GM10847 (cell line): ENCODE results near the gene ELK3.

Experiments used
- POLR2A ChIP-seq: IDR thresholded peaks from 2 replicates; pipeline ENCODE4 v1.6.1; 2011; ENCODE audit not compliant: insufficient read length; ENCODE audit errors: extremely low read depth

The ELK3 gene

GRCh38 chr12:96176575-96176974 is 17.6 kb upstream of the ELK3 start:
- TF ChIP-seq POLR2A = no peak

GRCh38 chr12:96177013-96177412 is 17.2 kb upstream of the ELK3 start:
- no peak for TF ChIP-seq POLR2A

DNA sequence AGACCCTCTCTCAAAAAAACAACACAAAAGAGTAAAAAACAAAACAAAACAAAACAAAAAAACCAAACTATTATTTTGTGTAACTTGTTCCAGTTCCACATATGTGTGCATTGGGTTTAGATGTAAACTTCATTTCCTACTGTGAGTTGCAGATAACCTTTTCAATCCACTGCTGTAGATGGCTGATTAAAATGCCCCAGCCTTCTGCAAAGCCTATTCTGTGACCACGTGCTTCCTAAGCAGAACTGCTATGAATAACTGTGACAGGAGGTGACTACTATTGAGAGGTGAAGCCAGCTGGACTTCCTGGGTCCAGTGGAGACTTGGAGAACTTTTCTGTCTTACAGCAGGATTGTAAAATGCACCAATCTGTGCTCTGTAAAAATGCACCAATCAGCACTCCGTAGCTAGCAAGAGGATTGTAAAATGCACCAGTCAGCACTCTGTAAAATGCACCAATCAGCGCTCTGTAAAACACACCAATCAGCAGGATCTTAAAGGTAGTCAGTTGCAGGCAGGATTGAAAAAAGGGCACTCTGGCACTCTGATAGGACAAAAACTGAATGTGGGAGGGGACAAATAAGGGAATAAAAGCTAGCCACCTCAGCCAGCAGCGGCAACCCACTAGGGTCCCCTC is 10.3 kb upstream of the ELK3 start:
- no peak for TF ChIP-seq POLR2A

DNA sequence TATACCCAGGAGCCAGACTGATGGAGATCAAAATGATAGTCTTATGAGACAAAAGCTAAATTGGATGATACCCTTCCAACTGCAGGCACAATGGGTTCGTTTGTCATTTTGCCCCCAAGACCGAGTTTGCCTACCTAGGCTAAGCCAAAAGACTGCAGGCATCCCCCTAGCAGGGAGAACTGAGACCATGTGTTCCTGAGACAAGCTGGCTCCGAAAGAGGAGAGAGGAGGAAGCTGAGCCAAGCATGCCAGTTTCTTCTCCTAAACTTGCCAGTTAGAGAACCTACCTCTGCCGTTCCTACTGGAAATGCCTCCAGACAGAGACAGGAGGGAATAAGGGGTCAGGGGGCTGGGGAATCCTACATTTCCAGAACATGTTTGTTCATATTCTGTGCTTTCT is 8.3 kb upstream of the ELK3 start:
- no peak for TF ChIP-seq POLR2A

DNA sequence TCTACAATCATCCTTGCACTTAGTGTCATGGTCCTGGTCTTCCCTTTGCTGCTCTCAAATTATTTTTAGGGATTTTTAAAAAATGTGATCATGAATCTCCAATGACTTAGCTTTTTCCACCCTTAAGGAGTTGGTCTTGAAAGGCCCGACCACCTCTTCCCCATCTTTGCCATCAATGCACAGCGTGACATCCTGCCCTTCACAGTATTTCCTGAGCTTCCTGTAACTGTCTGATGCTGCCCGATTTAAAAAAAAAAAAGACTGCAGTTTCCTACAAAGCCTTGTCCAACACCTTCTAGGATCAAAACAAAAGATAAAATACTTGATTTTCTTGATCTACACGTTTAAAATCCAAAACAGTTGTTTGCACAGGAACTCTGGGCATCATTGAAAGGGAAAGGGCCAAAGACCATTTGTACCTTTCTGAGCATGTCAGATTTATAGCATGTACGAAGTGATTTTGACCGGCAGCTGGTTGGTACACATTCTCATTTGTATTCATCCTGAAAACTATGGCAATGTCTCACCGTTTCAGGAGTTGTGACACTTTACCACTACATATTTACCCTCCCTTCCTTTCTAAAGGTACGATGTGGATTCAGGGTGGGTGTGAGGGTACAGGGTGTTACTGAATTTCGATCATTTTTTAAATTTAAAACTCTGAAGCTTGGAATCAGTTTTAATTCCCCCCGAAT is 7.4 kb upstream of the ELK3 start:
- TF ChIP-seq POLR2A = no peak

DNA sequence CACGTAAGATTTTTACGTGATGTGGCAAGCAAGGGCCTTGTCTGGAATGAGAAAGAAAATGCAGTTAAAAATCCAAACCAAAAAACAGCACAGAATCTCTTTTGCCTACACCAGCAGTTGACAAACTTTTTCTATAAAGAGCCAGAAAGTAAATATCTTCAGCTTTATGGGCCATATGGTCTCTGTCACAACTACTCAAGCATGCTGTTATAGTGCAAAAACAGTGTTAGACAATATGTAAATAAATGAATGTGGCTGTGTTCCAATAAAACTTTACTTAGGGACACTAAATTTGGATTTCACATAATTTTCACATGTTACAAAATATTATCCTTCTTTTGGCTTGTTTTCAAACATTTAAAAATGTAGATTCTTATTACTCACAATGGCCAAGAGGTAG is 6.2 kb upstream of the ELK3 start:
- no peak for TF ChIP-seq POLR2A

DNA sequence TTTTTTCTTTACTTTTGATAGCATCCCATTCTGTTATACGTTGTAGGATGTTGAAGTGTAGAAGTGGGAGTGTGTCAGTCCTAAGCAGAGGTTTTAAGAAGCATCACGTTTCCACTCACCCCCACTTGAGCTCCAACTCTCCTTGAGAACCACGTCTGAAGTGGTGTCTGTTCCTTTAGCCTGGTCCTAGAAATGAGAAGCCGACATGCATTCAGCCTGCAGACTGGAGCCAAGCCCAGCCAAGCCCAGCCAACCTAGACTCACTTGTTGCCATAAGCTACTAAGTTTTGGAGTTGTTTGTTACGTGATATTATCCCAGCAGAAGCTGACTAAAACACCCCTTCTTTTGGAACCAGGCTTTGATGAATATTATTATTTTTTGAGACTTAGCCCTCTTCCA is 4.4 kb upstream of the ELK3 start:
- no peak for TF ChIP-seq POLR2A

GRCh38 chr12:96190413-96191108 is 3.6 kb upstream of the ELK3 start:
- no peak for TF ChIP-seq POLR2A

GRCh38 chr12:96192926-96193573 is 1.1 kb upstream of the ELK3 start:
- TF ChIP-seq POLR2A = no peak

GRCh38 chr12:96194576-96194889 is 358 bp downstream of the ELK3 start:
- no peak for TF ChIP-seq POLR2A

GRCh38 chr12:96194971-96195844 is 1.0 kb downstream of the ELK3 start:
- TF ChIP-seq POLR2A = no peak

DNA sequence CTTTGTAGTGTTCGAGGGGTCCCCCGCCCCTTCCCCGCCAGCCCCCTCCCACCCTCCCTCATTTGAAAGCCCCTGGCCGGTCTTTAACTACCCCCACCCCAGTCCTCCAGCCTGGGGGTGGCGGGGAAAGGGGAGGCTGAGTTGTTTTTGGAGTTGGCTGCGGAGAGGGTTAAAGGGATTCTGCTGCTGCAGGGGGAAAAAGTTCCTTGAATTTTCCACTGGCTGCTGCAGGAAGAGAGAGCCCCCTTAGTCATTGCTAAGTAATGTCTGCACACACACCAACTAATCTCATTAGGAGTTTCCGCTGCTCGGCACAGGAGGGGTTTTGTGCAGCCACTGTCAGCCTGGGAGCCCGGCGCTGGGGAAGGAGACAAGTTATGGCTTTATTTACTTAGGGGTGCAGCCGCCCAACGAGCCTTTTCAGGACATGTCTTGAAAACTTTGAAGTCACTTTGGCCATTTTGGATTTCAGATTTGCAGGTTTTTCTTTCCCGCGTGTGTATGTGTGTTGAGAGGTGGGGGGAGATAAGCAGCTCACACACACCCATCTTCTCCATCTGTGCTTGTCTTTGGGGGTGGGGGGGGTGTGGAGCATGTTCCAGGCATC is 1.8 kb downstream of the ELK3 start:
- no peak for TF ChIP-seq POLR2A

DNA sequence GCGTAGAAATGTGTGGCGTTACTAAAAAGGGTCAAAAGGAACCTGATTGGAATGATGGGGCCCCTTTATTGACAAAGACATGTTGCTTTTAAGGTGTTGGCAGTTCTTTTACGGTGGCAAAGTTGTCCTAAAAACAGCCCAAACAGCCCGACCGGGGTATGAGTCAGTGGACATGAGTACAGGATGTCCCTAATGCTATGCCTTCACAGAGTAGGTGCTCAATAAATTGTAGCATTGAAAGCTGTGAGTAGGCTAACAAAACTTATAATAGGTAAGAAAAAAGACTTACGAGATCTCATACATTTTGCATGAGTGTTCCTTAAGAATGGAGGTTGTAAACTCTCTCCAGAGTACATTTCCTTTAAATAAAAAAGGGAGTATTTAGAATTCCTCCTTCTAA is 2.6 kb downstream of the ELK3 start:
- TF ChIP-seq POLR2A = no peak

DNA sequence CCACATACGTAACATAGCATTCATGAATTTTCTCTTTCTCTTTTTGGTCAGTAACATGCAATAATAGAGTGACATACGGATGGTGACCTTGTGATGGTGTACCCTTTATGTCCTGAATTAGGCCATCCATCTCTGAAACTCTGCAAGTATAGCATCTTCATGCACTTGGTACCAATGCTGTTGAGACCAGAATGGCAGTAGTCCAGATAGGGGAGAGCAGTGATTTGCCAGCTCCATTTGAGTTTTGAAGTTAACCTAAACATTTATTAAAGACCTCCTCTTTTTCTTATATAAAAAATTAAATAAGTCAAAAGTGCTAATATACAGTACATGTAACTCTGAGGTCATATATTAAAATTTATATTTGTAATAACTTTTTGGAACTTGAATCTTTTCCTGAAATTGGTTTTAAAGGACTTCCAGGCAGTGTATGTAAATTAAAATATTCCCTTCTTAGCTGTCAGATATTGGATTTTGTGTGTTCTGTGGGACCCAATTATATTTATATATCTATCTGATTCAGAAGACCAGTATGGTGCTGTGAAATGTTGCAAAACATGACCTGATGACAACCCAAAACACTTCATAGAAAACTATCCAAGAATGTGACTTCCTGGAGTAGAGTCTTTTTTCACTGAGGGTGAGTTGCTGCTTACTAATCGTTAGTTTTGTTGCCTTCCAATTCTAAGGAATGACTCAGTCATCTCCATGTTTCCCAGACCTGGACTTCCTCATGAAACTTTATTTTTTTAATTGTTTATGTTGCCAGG is 3.5 kb downstream of the ELK3 start:
- TF ChIP-seq POLR2A = no peak
